ENCODE measurements around the gene FFAR1.

- TF ChIP-seq POLR2AphosphoS5 (IDR thresholded peaks at IDR 0.05; ENCODE audit: low read depth, low read length) (no peak), REST (IDR thresholded peaks at IDR 0.05; ENCODE audit: insufficient read depth in 1 of 2, low read depth in 2 of 2, low read length in 2 of 2) (no peak), TAF1 (IDR thresholded peaks at IDR 0.05; ENCODE audit: borderline replicate concordance, insufficient read depth, low read length) (no peak)
Measured at GRCh38 chr19:35307931-35308330, 39.8 kb upstream of the FFAR1 start.
